Measurements from ENCODE around the gene SLC12A8.

GRCh38 chr3:125229168-125229567 is 16.6 kb upstream of the SLC12A8 start:
- TF ChIP-seq CTCF (conservative IDR thresholded peaks at IDR 0.05 in 1 of 2, IDR thresholded peaks at IDR 0.05 in 1 of 2; ENCODE audit: low read depth in 1 of 2, low read length in 2 of 2) (no peak), EZH2 (IDR thresholded peaks at IDR 0.05; ENCODE audit: low read length, missing control alignments) (no peak)
